ENCODE data around the gene LAMP1. TPM values are rescaled to one million over a fixed set of nuclear protein-coding genes. Genes with fewer than 3 reads are reported as not detected.
"Not testable (repeated sequence)": the region's sequence is repeated elsewhere in the genome, so short reads cannot be mapped to it uniquely, and the experiment has no call there.

Gene LAMP1
- total RNA-seq, 1 experiment from 2014 or later = 29.7 TPM

GRCh38 chr13:113365971-113366588, 69.0 kb downstream of the LAMP1 start:
- H3K9me2 ChIP-seq (replicated peaks; ENCODE audit: insufficient read depth, low read length) = no peaks in the 10 kb centered on the region
- H3K4me2 ChIP-seq (ENCODE audit: low read depth, low read length, poor library complexity, severe bottlenecking) = no peak overlapping the region
- no peaks in the 10 kb centered on the region for H3K9me3 ChIP-seq (ENCODE audit: low read length)
- no peaks in the 10 kb centered on the region for H4K20me1 ChIP-seq (ENCODE audit: insufficient read depth, low read depth, low read length)
- H3K9ac ChIP-seq (ENCODE audit: low read length) = no peak overlapping the region
- no peaks in the 10 kb centered on the region for H3K79me2 ChIP-seq (ENCODE audit: low read length)
- no peak overlapping the region for H3K4me3 ChIP-seq (ENCODE audit: low read length)
- no peaks in the 10 kb centered on the region for H3K4me1 ChIP-seq (ENCODE audit: low read length)
- H3K27ac ChIP-seq (ENCODE audit: low read length) = no peak overlapping the region
- DNase-seq = no peak
- no peak overlapping the region for H2AFZ ChIP-seq (ENCODE audit: low read length)
- H3K27me3 ChIP-seq (ENCODE audit: low read length) = no peaks in the 10 kb centered on the region
- no peaks in the 10 kb centered on the region for H3K36me3 ChIP-seq (ENCODE audit: insufficient read depth, low read length)

GRCh38 chr13:113367020-113367560, 70.1 kb downstream of the LAMP1 start:
- Histone ChIP-seq H3K9me2 (replicated peaks; ENCODE audit: insufficient read depth, low read length) (no peaks in the 10 kb centered on the region), H3K27me3 (ENCODE audit: low read length) (no peaks in the 10 kb centered on the region), H3K9me3 (ENCODE audit: low read length) (no peaks in the 10 kb centered on the region), H3K4me1 (ENCODE audit: low read length) (no peaks in the 10 kb centered on the region), H4K20me1 (ENCODE audit: insufficient read depth, low read depth, low read length) (no peaks in the 10 kb centered on the region), H3K4me2 (ENCODE audit: low read depth, low read length, poor library complexity, severe bottlenecking) (no peak overlapping the region), H3K4me3 (ENCODE audit: low read length) (no peak overlapping the region), H3K9ac (ENCODE audit: low read length) (no peak overlapping the region), H3K27ac (ENCODE audit: low read length) (no peak overlapping the region), H2AFZ (ENCODE audit: low read length) (no peak overlapping the region), H3K79me2 (ENCODE audit: low read length) (no peaks in the 10 kb centered on the region), H3K36me3 (ENCODE audit: insufficient read depth, low read length) (no peaks in the 10 kb centered on the region)
- no peak for DNase-seq

- no peak for DNase-seq
- no peak overlapping the region for H2AFZ ChIP-seq (ENCODE audit: low read length)
Observed at GRCh38 chr13:113367771-113368170, 70.7 kb downstream of the LAMP1 start.

GRCh38 chr13:113368353-113368752, 71.3 kb downstream of the LAMP1 start:
- not testable (repeated sequence) for H3K27ac ChIP-seq (ENCODE audit: low read length); H3K27me3 ChIP-seq (ENCODE audit: low read length)

More at GRCh38 chr13:113367771-113368170, 70.7 kb downstream of the LAMP1 start:
- Histone ChIP-seq H3K9me2 (replicated peaks; ENCODE audit: insufficient read depth, low read length) (no peaks in the 10 kb centered on the region), H3K9me3 (ENCODE audit: low read length) (no peaks in the 10 kb centered on the region), H3K27me3 (ENCODE audit: low read length) (no peaks in the 10 kb centered on the region), H3K4me2 (ENCODE audit: low read depth, low read length, poor library complexity, severe bottlenecking) (no peak overlapping the region), H3K27ac (ENCODE audit: low read length) (no peak overlapping the region), H3K36me3 (ENCODE audit: insufficient read depth, low read length) (no peaks in the 10 kb centered on the region), H3K79me2 (ENCODE audit: low read length) (no peaks in the 10 kb centered on the region), H3K4me3 (ENCODE audit: low read length) (no peak overlapping the region), H3K4me1 (ENCODE audit: low read length) (no peaks in the 10 kb centered on the region), H3K9ac (ENCODE audit: low read length) (no peak overlapping the region), H4K20me1 (ENCODE audit: insufficient read depth, low read depth, low read length) (no peaks in the 10 kb centered on the region)

GRCh38 chr13:113369189-113369588, 72.2 kb downstream of the LAMP1 start:
- no peak overlapping the region for H2AFZ ChIP-seq (ENCODE audit: low read length)
- H3K9ac ChIP-seq (ENCODE audit: low read length) = no peak overlapping the region
- no peaks in the 10 kb centered on the region for H3K9me3 ChIP-seq (ENCODE audit: low read length)
- H4K20me1 ChIP-seq (ENCODE audit: insufficient read depth, low read depth, low read length) = no peaks in the 10 kb centered on the region
- H3K79me2 ChIP-seq (ENCODE audit: low read length) = no peaks in the 10 kb centered on the region
- no peak overlapping the region for H3K4me3 ChIP-seq (ENCODE audit: low read length)
- no peaks in the 10 kb centered on the region for H3K9me2 ChIP-seq (replicated peaks; ENCODE audit: insufficient read depth, low read length)
- no peak overlapping the region for H3K27ac ChIP-seq (ENCODE audit: low read length)
- no peaks in the 10 kb centered on the region for H3K27me3 ChIP-seq (ENCODE audit: low read length)
- no peaks in the 10 kb centered on the region for H3K36me3 ChIP-seq (ENCODE audit: insufficient read depth, low read length)
- H3K4me2 ChIP-seq (ENCODE audit: low read depth, low read length, poor library complexity, severe bottlenecking) = no peak overlapping the region
- no peaks in the 10 kb centered on the region for H3K4me1 ChIP-seq (ENCODE audit: low read length)
- no peak for DNase-seq

More at GRCh38 chr13:113368353-113368752, 71.3 kb downstream of the LAMP1 start:
- H3K79me2 ChIP-seq (ENCODE audit: low read length); H3K36me3 ChIP-seq (ENCODE audit: insufficient read depth, low read length); H3K9me2 ChIP-seq (replicated peaks; ENCODE audit: insufficient read depth, low read length); H3K4me3 ChIP-seq (ENCODE audit: low read length); H2AFZ ChIP-seq (ENCODE audit: low read length); DNase-seq; H4K20me1 ChIP-seq (ENCODE audit: insufficient read depth, low read depth, low read length); H3K4me1 ChIP-seq (ENCODE audit: low read length); H3K4me2 ChIP-seq (ENCODE audit: low read depth, low read length, poor library complexity, severe bottlenecking); H3K9me3 ChIP-seq (ENCODE audit: low read length); H3K9ac ChIP-seq (ENCODE audit: low read length): not testable (repeated sequence)

GRCh38 chr13:113369881-113370280, 72.8 kb downstream of the LAMP1 start:
- Histone ChIP-seq H3K4me2 (ENCODE audit: low read depth, low read length, poor library complexity, severe bottlenecking) (no peak overlapping the region), H3K9me2 (replicated peaks; ENCODE audit: insufficient read depth, low read length) (no peaks in the 10 kb centered on the region), H3K4me3 (ENCODE audit: low read length) (no peak overlapping the region), H2AFZ (ENCODE audit: low read length) (no peak overlapping the region), H3K9ac (ENCODE audit: low read length) (no peak overlapping the region), H3K79me2 (ENCODE audit: low read length) (no peaks in the 10 kb centered on the region), H3K36me3 (ENCODE audit: insufficient read depth, low read length) (no peaks in the 10 kb centered on the region), H3K9me3 (ENCODE audit: low read length) (no peaks in the 10 kb centered on the region), H4K20me1 (ENCODE audit: insufficient read depth, low read depth, low read length) (no peaks in the 10 kb centered on the region), H3K27ac (ENCODE audit: low read length) (no peak overlapping the region), H3K27me3 (ENCODE audit: low read length) (no peaks in the 10 kb centered on the region), H3K4me1 (ENCODE audit: low read length) (no peaks in the 10 kb centered on the region)
- DNase-seq = no peak

- no peak overlapping the region for H3K27ac ChIP-seq (ENCODE audit: low read length)
- no peaks in the 10 kb centered on the region for H3K36me3 ChIP-seq (ENCODE audit: insufficient read depth, low read length)
- H2AFZ ChIP-seq (ENCODE audit: low read length) = no peak overlapping the region
- no peaks in the 10 kb centered on the region for H3K79me2 ChIP-seq (ENCODE audit: low read length)
- no peaks in the 10 kb centered on the region for H3K9me3 ChIP-seq (ENCODE audit: low read length)
- no peaks in the 10 kb centered on the region for H3K9me2 ChIP-seq (replicated peaks; ENCODE audit: insufficient read depth, low read length)
- no peak overlapping the region for H3K9ac ChIP-seq (ENCODE audit: low read length)
- no peak for DNase-seq
- H3K4me1 ChIP-seq (ENCODE audit: low read length) = no peaks in the 10 kb centered on the region; the same call in 1 of the 2 replicates
- H3K4me3 ChIP-seq (ENCODE audit: low read length) = no peak overlapping the region
- no peaks in the 10 kb centered on the region for H4K20me1 ChIP-seq (ENCODE audit: insufficient read depth, low read depth, low read length)
- no peaks in the 10 kb centered on the region for H3K27me3 ChIP-seq (ENCODE audit: low read length)
- no peak overlapping the region for H3K4me2 ChIP-seq (ENCODE audit: low read depth, low read length, poor library complexity, severe bottlenecking)
Observed at GRCh38 chr13:113371061-113371460, 74.0 kb downstream of the LAMP1 start.

GRCh38 chr13:113371701-113372100, 74.7 kb downstream of the LAMP1 start:
- not testable (repeated sequence) for H3K4me1 ChIP-seq (ENCODE audit: low read length); H3K27ac ChIP-seq (ENCODE audit: low read length); H3K79me2 ChIP-seq (ENCODE audit: low read length); H3K4me2 ChIP-seq (ENCODE audit: low read depth, low read length, poor library complexity, severe bottlenecking); H2AFZ ChIP-seq (ENCODE audit: low read length); DNase-seq; H4K20me1 ChIP-seq (ENCODE audit: insufficient read depth, low read depth, low read length); H3K9me2 ChIP-seq (replicated peaks; ENCODE audit: insufficient read depth, low read length); H3K27me3 ChIP-seq (ENCODE audit: low read length); H3K9ac ChIP-seq (ENCODE audit: low read length); H3K9me3 ChIP-seq (ENCODE audit: low read length); H3K4me3 ChIP-seq (ENCODE audit: low read length); H3K36me3 ChIP-seq (ENCODE audit: insufficient read depth, low read length)
